MM.1S (cell line): Measurements from ENCODE around the gene AHCY.
"Not testable (repeated sequence)": the region's sequence is repeated elsewhere in the genome, so short reads cannot be mapped to it uniquely, and the experiment has no call there.

Experiments used
- DNase-seq: peaks from one replicate; pipeline ENCODE4 v3.0.0-alpha.2; 2015
- H2AFZ ChIP-seq: fragments of 300-600 bp; sonication (generic); 2 replicates; pipeline ENCODE4 v1.6.0; 2016; ENCODE audit warnings: antibody characterized with exemption, low read length
- H3F3A ChIP-seq: fragments of 300-600 bp; sonication (generic); 2 replicates; pipeline ENCODE4 v1.6.1; 2016; ENCODE audit warnings: mild to moderate bottlenecking, antibody characterized with exemption, low read length, moderate library complexity, mixed read lengths; ENCODE audit not compliant: insufficient read depth
- H3K27ac ChIP-seq: fragments of 300-600 bp; sonication (generic); 2 replicates; pipeline ENCODE4 v1.5.1; 2016; ENCODE audit warnings: mild to moderate bottlenecking, low read length
- H3K27me3 ChIP-seq: fragments of 300-600 bp; sonication (generic); replicated peaks from 2 replicates; pipeline ENCODE4 v1.6.0; 2016; ENCODE audit warnings: low read length; ENCODE audit not compliant: insufficient read depth
- H3K36me3 ChIP-seq: fragments of 300-600 bp; sonication (generic); replicated peaks from 2 replicates; pipeline ENCODE4 v1.6.1; 2016; ENCODE audit warnings: mild to moderate bottlenecking, low read length, mixed read lengths; ENCODE audit not compliant: insufficient read depth
- H3K4me1 ChIP-seq: fragments of 300-600 bp; sonication (generic); 2 replicates; pipeline ENCODE4 v1.6.1; 2016; ENCODE audit warnings: low read length, mixed read lengths
- H3K4me2 ChIP-seq: fragments of 300-600 bp; sonication (generic); 2 replicates; pipeline ENCODE4 v1.6.0; 2016; ENCODE audit warnings: low read depth, low read length
- H3K4me3 ChIP-seq: fragments of 300-600 bp; sonication (generic); 2 replicates; pipeline ENCODE4 v1.5.1; 2016; ENCODE audit warnings: low read length, mixed read lengths
- H3K79me2 ChIP-seq: fragments of 300-600 bp; sonication (generic); 2 replicates; pipeline ENCODE4 v1.6.1; 2016; ENCODE audit warnings: mixed run types, low read length, mixed read lengths
- H3K9ac ChIP-seq: fragments of 300-600 bp; sonication (generic); 2 replicates; pipeline ENCODE4 v1.6.1; 2016; ENCODE audit warnings: low read length, mixed read lengths
- H3K9me2 ChIP-seq: fragments of 300-600 bp; sonication (generic); replicated peaks from 2 replicates; pipeline ENCODE4 v1.6.1; 2016; ENCODE audit warnings: mild to moderate bottlenecking, low read length, mixed read lengths; ENCODE audit not compliant: insufficient read depth
- H3K9me3 ChIP-seq: fragments of 300-600 bp; sonication (generic); replicated peaks from 2 replicates; pipeline ENCODE4 v1.6.1; 2016; ENCODE audit warnings: mild to moderate bottlenecking, low read length, mixed read lengths; ENCODE audit not compliant: insufficient read depth
- H4K20me1 ChIP-seq: fragments of 300-600 bp; sonication (generic); 2 replicates; pipeline ENCODE4 v1.6.1; 2016; ENCODE audit warnings: mild to moderate bottlenecking, low read length, moderate library complexity, mixed read lengths; ENCODE audit not compliant: insufficient read depth
- EZH2 ChIP-seq: fragments of 300-600 bp; sonication (generic); optimal IDR thresholded peaks from 2 replicates; pipeline ENCODE3; 2017; ENCODE audit warnings: low read depth, mild to moderate bottlenecking, antibody characterized with exemption, low read length, mixed read lengths
- EZH2phosphoT487 ChIP-seq: fragments of 300-600 bp; sonication (generic); IDR thresholded peaks from 2 replicates; pipeline ENCODE4 v1.6.1; 2018; ENCODE audit warnings: antibody characterized with exemption, low read length
- TF ChIP-seq, protein P1 (sequence below): fragments of 300-600 bp; sonication (generic); IDR thresholded peaks from 2 replicates; pipeline ENCODE4 v1.5.1; 2016; ENCODE audit warnings: antibody characterized with exemption, low read length, mixed read lengths

AHCY gene

GRCh38 chr20:34302723-34303533, at the start of gene AHCY:
TSS of gene AHCY (minus strand) at chr20:34303355. CDS start at chr20:34303270, 85 bp downstream.
- Histone ChIP-seq H3K27ac (peak within 1 kb of the TSS; percentile 73), H3K36me3 (no peaks in the 10 kb centered on the region), H3K9ac (peak within 1 kb of the TSS; percentile 96), H3K4me1 (peaks cover 16% of the 10 kb centered on the region), H3K4me3 (peak within 1 kb of the TSS; percentile 91), H3K9me2 (no peaks in the 10 kb centered on the region), H4K20me1 (no peaks in the 10 kb centered on the region), H3K4me2 (peak within 1 kb of the TSS; percentile 87), H3K27me3 (no peaks in the 10 kb centered on the region), H3K79me2 (peaks cover 44% of the 10 kb centered on the region), H2AFZ (peak within 1 kb of the TSS; percentile 84), H3K9me3 (no peaks in the 10 kb centered on the region), H3F3A (no peaks in the 10 kb centered on the region)
- DNase-seq = peak; percentile 96
- no peak for TF ChIP-seq EZH2
- no peak for TF ChIP-seq EZH2phosphoT487
- TF ChIP-seq, protein P1, sequence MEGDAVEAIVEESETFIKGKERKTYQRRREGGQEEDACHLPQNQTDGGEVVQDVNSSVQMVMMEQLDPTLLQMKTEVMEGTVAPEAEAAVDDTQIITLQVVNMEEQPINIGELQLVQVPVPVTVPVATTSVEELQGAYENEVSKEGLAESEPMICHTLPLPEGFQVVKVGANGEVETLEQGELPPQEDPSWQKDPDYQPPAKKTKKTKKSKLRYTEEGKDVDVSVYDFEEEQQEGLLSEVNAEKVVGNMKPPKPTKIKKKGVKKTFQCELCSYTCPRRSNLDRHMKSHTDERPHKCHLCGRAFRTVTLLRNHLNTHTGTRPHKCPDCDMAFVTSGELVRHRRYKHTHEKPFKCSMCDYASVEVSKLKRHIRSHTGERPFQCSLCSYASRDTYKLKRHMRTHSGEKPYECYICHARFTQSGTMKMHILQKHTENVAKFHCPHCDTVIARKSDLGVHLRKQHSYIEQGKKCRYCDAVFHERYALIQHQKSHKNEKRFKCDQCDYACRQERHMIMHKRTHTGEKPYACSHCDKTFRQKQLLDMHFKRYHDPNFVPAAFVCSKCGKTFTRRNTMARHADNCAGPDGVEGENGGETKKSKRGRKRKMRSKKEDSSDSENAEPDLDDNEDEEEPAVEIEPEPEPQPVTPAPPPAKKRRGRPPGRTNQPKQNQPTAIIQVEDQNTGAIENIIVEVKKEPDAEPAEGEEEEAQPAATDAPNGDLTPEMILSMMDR = no peak; the same call in 1 of the 2 replicates

GRCh38 chr20:34350095-34350494, 46.9 kb upstream of the AHCY start:
- Histone ChIP-seq H3K79me2 (no peaks in the 10 kb centered on the region), H2AFZ (no peak overlapping the region), H3K4me2 (no peak overlapping the region), H3K9me3 (no peaks in the 10 kb centered on the region), H3K4me1 (no peaks in the 10 kb centered on the region), H3K27ac (no peak overlapping the region), H3K9me2 (no peaks in the 10 kb centered on the region), H3K36me3 (no peaks in the 10 kb centered on the region), H3K4me3 (no peak overlapping the region), H3K9ac (no peak overlapping the region), H4K20me1 (no peaks in the 10 kb centered on the region), H3F3A (no peaks in the 10 kb centered on the region), H3K27me3 (no peaks in the 10 kb centered on the region)
- TF ChIP-seq EZH2 (no peak), EZH2phosphoT487 (no peak)
- TF ChIP-seq, protein P1 = no peak
- no peak for DNase-seq

DNA sequence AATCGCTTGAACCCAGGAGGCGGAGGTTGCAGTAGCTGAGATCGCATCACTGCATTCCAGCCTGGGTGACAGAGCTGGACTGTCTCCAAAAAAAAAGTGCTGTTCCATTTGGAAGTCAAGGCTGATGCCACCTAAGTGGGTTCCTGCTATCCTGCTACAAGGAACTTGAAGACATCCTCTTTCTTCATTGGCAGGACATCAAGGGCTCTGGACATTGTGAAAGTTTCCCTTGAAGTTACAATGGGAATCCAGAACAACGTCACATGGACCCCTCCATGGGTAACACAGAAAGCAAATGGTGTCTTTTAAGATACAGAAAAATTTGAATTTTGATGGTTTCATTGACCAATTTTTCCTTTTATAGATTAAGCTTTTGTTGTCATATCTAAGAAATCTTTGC, 44.4 kb upstream of the AHCY start:
- no peak for DNase-seq
- Histone ChIP-seq H3K79me2 (no peaks in the 10 kb centered on the region), H3K4me1 (no peaks in the 10 kb centered on the region), H3K4me3 (no peak overlapping the region), H3K27ac (no peak overlapping the region), H4K20me1 (no peaks in the 10 kb centered on the region), H3K9me2 (no peaks in the 10 kb centered on the region), H3K36me3 (no peaks in the 10 kb centered on the region), H3K9me3 (no peaks in the 10 kb centered on the region), H3K4me2 (no peak overlapping the region), H2AFZ (no peak overlapping the region), H3K9ac (no peak overlapping the region), H3F3A (no peaks in the 10 kb centered on the region), H3K27me3 (no peaks in the 10 kb centered on the region)
- TF ChIP-seq, protein P1 = no peak
- TF ChIP-seq EZH2phosphoT487 (no peak), EZH2 (no peak)

- H3K4me2 ChIP-seq, H4K20me1 ChIP-seq, H3K9ac ChIP-seq, H3K9me3 ChIP-seq, DNase-seq, H3K79me2 ChIP-seq, H3K9me2 ChIP-seq, H3K27ac ChIP-seq, H3F3A ChIP-seq, H3K4me1 ChIP-seq, H3K27me3 ChIP-seq, H3K4me3 ChIP-seq, H3K36me3 ChIP-seq, H2AFZ ChIP-seq: not testable (repeated sequence)
These were observed 43.3 kb upstream of the AHCY start for GRCh38 chr20:34346533-34346865.

GRCh38 chr20:34345839-34346532, 42.8 kb upstream of the AHCY start:
- H3F3A ChIP-seq, H3K4me3 ChIP-seq, H3K4me2 ChIP-seq, H3K9me2 ChIP-seq, H3K9ac ChIP-seq, H4K20me1 ChIP-seq, H3K9me3 ChIP-seq, H2AFZ ChIP-seq, DNase-seq, H3K27me3 ChIP-seq, H3K4me1 ChIP-seq, H3K27ac ChIP-seq, H3K36me3 ChIP-seq, H3K79me2 ChIP-seq: not testable (repeated sequence)
